RPMI8226 (cell line): ENCODE results near the gene UCP3.

Source experiments
- DNase-seq: peaks from one replicate; pipeline ENCODE4 v3.0.0-alpha.2; 2015

The UCP3 gene

GRCh38 chr11:74008373-74009229 is at the start of gene UCP3:
TSS of gene UCP3 (minus strand) at chr11:74009085. CDS start at chr11:74007042, 2,043 bp downstream.
- no peak for DNase-seq

DNA sequence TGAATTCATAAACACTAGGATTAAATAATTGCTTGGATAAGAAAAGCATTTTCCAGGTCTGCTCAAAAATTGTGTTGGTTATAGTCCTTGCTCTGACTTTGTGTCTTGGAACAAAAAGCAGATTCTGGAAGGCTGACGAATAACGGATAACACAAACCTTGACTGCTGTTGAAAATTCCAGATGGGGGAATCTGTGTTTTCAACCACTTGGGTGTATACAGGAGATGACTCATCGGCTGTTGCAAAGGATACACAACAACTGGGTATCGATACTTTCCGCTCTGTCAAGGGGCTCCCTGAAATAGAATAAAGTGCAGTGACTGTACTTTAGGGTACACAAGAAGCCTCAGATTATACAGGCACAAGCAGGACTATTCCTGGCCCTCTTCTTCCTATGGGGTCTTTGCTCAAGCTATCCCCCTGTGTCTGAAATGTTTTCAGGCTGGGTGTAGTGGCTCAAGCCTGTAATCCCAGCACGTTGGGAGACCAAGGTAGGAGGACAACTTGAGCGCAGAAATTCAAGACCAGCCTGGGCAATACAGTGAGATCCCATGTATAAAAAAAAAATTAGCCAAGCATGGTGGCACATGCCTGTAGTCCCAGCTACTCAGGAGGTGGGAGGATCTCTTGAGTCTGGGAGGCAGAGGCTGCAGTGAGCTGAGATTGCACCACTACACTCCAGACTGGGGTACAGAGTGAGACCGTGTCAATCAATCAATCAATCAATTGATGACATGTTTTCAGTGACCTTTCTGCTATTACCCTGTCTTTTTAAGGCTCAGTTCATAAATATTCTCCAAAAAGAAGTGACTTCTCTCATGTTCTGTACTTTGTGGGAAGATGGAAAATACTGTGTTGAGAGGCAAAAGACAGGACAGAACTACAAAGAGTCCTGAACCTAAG is 48.6 kb upstream of the UCP3 start:
- no peak for DNase-seq

DNA sequence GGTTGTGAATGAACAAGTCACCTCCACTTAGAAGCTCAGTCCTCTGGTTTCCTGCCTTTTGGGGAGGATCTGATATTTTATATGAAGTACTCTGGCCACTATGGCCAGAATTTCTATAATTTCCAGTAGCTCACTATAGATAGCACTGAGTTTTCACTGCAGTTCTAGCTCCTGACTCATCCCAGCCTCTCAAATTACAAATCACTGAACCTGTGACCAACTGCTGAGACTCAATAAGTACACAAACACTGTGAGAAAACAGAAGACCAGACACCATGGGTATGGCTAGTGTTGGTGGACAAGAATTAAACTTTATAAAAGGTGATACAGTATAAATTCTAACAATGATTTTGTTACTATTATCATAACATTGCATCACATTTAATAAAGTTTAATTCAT is 47.1 kb upstream of the UCP3 start:
- no peak for DNase-seq

DNA sequence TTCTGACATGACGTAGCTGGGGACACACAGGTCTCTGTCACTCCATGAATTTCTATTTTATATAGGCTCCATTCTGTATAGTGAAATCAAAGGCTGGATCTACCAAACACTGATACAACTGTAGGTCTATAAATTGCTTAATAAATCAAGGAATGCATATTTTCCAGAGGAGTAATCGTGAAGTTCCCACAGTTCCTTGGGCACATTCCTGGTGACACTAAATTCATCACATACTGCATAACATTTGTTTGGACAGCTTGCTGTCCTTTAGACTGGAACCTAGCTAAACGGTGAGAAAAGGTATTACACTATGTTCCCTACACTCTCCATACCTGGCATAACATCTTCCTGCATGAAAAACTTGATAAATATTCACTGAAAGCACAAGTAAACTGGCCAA is 41.6 kb upstream of the UCP3 start:
- no peak for DNase-seq

GRCh38 chr11:74048993-74049392 is 40.1 kb upstream of the UCP3 start:
- DNase-seq: no peak

- no peak for DNase-seq
Observed at GRCh38 chr11:74044538-74044937, 35.7 kb upstream of the UCP3 start.

GRCh38 chr11:74043450-74043849 is 34.6 kb upstream of the UCP3 start:
- DNase-seq: no peak

DNA sequence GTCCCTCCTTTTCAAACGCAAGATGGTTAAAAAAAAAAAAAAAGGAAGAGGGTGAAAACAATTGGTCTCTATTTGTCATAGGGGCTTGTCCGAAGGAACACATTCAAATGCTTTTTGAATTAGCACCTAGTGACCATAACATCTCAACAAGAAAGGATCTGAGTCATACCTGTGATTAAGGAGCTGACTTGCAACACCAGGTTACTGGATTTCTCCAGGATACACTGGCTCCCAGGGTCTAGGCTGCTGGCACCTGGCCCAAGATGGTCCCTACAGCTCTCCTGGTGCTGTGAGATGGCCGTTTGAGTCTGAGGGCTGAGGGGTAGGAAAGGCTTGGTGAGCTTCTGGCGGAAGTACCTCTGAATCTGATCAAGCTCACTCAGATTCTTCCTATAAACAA is 28.4 kb upstream of the UCP3 start:
- DNase-seq: no peak

- DNase-seq: no peak
Observed at GRCh38 chr11:74035264-74035663, 26.4 kb upstream of the UCP3 start.

DNA sequence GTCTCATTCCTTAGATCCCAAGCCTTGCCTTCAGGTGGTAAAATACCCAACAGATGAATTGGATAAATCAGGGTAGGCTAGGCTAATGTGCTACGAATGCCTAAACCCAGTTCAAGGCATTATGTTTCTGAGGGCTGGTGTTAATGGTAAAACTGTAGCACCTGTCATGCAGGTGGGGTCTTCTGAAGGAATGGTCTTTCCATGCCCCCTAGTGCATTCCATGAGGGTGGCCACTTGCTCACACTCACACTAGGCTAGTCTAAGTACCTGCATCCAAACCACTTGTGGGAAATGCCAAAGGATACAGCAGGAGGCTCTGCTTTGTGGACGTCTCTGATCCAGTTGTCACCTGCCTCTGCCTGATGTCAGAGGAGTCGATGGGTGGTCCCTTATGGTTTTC is 24.2 kb upstream of the UCP3 start:
- no peak for DNase-seq

DNA sequence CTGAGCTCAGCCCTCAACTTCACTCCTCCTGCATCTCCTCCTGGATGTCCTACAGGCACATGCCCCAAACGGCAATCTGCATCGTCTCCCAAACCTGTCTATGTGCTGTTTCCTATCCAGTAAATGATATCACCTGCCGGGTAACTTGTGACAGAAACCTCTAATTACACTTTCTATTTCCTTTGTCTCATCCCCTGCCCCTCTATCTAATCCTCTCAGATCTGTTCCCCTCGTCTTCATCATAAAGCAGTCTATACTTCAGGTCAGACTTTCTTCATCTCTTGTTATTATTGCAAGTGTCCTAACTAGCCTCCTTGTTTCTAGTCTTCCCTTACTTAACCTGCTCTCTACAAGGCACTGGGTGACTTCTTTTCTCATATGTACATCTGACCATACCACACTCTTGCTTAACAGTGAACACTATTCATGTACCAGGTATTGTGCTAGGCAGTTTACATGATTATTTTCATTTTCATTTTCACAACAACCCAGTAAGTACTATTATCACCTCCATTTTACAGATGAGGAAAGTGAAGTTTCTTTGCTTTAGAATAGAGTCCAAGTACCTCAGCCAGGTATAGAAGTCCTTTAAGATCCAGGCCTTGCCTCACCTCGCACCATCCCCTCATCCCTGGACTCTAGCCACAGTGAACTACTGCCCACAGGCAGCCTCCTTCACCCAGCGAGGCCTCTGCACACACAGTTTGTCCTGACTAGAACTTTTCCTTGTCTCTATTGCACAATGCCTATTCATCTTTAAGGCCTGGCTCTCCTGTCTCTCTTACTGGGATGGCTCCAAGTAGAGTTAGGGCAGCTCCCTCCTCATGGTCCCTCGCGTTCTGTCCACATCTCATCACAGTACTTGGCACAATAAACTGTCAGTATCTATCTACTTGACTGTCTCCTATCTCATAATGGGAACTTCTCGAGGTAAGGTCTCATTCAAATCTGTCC is 22.1 kb upstream of the UCP3 start:
- no peak for DNase-seq

DNA sequence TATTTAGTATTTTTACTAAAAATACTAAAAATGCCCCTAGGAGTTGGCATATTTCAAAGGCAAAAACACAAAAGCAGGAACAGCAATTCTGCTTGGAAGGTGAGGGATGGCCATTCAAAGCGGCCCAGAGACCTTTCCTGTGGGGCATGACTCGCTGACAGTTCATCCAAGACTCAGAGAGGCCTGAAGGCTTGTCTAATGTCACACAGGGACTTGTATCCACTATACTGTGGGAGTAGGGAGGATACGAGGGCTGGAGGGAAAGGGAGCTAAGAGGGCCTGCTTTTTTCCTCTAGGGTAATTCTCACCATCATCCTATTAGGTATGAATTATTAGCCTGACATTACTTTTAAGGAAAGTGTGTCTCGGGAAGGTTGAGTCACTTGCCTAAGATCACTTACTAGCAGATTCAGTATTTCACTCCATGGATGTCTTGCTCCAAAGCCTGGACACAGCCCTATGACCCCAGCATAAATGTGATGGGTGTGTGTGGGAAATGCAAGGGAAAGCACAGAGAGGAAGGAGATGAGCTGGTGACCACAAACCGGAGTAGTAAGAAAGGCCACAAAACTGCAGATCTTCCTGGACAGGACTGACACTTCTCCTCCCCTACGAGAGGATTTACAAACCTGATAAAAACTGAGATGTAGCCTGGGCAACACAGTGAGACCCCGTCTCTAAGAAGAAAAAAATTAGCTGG is 16.7 kb upstream of the UCP3 start:
- DNase-seq: no peak

DNA sequence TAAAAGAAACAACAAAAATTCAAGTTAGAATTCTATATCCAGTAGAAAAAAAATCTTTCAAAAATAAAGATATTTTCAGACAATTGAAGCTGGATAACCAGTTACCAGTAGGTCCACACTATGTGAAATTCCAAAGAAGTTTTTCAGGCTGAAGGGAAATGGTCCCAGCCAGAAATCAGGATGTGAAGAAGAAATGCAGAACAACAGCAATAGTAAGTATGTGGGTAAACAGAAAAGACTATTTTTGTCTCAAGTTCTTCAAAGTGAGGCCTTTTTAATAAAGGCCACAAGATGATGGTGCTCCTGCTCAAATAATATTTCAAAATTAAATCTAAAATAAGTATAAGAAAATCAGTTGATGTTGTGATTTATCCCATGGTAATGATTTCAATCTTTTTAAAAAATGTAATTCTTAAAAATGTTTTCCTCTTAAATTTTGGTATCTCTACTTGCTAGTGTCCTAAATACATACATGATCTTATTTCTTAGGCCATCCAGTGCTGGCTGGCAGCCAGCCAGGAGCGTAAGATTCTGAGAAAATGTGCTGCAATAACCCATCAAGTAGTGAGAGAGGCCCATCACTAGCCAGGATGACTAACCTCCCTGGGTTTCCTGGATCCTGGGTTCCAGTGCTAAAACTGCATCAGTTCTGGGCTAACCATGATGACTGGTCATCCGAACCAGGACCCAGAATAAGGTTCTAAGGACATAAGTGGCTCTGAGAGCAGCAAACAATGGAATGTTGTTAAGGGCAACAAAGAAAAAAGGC is 15.6 kb upstream of the UCP3 start:
- no peak for DNase-seq

DNA sequence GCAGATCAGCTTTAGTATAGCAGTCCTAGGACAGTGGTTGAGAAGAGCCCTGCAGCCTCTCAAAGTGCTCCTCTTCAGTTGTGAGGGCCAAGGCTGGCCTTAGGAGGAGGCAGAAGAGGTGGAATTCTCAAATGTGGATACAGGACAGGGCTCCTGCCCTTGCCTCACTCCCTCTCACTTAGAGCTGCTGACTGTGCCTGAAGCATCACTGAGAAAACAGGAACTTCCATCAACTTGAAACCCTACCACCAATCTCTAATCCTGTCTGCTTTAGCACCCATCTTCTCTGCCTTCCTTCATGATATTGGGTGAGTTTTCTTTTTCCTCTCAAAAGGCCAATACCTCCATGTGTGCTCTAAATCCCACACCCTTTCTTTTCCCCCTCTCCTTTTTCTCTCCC is 14.4 kb upstream of the UCP3 start:
- DNase-seq: no peak

DNA sequence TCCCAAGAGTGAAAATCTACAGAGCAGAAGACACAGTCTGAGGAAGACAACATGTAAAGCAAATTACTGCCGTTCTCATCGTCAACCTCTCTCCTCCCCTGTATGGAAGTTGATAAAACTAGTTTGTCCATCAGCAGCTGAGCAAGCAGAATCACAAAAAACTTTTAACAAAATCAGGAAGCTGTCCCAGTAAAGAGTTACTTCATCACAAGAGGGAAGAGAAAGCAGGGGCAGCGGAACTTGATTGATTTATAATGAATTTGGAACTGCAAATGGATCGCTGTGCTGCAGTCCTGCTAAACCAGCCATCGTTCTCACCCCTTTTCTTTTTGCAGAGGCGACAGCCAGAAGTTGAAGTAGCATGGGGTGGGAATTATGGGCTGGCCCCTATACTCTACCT is 13.7 kb upstream of the UCP3 start:
- DNase-seq: no peak

DNA sequence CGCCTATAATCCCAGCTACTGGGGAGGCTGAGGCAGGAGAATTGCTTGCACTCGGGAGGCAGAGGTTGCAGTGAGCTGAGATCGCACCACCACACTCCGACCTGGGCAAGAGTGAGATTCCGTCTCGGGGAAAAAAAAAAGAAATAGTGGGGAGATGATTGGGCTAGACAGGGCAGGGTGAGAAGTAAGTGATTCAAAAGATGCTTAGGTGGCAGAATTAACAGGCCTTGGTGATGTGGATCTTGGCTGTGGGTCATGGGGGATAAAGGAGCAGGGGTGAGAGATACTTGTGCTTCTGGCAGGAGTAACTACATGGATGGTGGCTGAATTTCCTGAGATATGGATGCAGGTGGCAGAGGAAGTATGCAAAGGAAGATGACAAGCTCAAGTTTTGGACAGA is 13.1 kb upstream of the UCP3 start:
- DNase-seq: no peak

GRCh38 chr11:74020539-74020938 is 11.7 kb upstream of the UCP3 start:
- no peak for DNase-seq

DNA sequence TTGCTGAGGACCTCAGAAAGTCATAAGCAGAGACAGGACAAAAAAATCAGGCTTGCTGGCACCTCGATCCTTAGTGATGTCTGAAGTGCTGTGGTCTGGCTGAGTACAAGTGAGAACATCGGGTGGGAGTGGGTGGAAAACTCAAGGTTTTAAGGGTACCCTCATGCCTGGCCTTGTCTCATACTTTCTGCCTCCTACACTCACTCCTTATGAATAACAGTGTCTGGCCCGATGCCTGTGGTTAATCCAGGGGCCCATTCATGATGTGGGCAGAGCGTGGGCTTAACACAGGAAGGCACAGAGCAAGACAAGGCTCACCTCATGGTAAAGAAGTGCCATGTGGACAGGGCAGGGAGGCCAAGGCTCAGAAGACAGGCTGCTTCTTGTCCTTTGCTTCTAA is 11.0 kb upstream of the UCP3 start:
- no peak for DNase-seq

DNA sequence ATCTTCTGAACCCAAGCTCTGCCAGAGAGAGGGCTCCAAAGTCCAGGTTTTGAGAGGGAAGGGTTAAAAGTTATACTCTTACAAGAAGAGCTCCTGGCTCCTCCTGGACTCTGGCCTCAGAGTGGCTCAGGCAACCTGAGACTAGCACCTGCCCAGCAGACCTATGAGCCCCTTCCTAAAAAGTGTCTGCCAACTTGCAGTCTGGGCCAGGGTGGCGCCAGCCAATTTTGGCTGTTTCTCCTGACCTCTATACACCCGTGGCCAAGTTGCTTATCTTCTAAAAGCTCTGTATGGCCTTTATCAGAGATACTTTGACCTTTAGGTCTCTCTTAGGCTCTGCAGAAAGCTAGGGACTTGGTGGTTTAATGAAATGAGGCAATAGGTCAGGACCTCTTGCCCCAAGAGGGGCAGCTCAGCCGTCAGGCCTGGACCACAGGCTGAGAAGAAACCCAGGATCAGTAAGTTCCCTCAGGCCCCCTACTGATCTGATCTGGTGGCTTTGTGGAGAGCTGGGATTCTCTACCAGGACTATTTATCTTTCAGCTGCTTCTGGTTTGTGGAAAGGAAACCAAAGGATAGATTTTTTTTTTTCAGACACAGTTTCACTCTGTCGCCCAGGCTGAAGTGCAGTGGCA is 10.3 kb upstream of the UCP3 start:
- peak; percentile 74 for DNase-seq

DNA sequence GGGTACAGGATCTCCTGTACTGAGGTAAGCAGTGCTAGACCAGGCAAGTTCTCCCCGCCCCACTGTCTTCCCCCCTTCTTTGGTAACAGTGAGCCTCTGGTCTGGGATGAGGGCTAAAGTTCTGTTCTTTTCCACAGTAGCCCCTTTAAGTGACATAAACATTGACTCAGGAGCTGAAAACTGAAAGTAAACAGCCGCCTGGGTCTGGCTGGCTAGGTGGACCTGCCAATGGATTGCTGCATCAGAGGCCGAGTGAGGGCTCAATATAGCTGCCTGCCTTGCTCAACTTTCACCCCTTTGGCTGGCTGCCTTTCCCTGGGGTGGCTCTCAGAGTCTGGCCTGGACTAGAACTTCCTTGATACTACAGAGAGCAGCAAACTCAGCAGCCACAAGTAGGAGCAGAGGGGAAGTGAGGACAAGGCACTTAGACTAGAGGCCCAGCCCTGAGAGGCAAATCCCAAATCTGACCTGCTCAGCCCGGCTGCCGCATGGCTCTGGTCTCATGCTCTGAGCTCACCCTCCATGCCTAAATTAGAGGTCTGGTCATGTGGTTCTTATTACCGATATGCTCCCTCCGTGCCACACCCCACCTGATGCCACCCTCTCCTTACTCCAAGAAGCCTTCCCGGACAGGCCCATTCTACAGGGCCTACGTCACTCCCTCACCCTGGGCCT is 9.6 kb upstream of the UCP3 start:
- peak; percentile 96 for DNase-seq
